Measurements from ENCODE around the gene ADAMTSL1.

GRCh38 chr9:18851069-18851795 is 377.3 kb downstream of the ADAMTSL1 start:
- TF ChIP-seq CTCF (IDR thresholded peaks at IDR 0.05) (no peak), POLR2A (IDR thresholded peaks at IDR 0.05) (no peak), POLR2AphosphoS5 (IDR thresholded peaks at IDR 0.05) (no peak)
